ENCODE results near the gene TRIM7. TPM values are rescaled to one million over a fixed set of nuclear protein-coding genes. Genes with fewer than 3 reads are reported as not detected.

The TRIM7 gene
- total RNA-seq, 4 donors from 2014 or later: 3.7 to 12.1 (median 10.6) TPM

- WGBS, 2 donors: 78 to 82% methylated on average over 5 of the region's 5 CpGs
- Histone ChIP-seq H3K4me1 (peaks cover 0 to 17% (median 2%) of the 10 kb centered on the region in 4 donors), H3K36me3 (peaks cover 24 to 100% (median 36%) of the 10 kb centered on the region in 3 donors), H3K9me3 (no peaks in the 10 kb centered on the region), H3K27me3 (no peaks in the 10 kb centered on the region), H3K4me3 (no peak overlapping the region), H3K27ac (no peak overlapping the region)
- DNase-seq (ENCODE audit: low spot score in 2 of 2): no peak
- no peak for TF ChIP-seq POLR2A (IDR thresholded peaks at IDR 0.05)
- TF ChIP-seq EP300 (IDR thresholded peaks at IDR 0.05): no peak
- no peak for TF ChIP-seq CTCF (IDR thresholded peaks at IDR 0.05)
Measured at GRCh38 chr5:181235689-181236366, 30.8 kb upstream of the TRIM7 start.

GRCh38 chr5:181235323-181235688 is 30.3 kb upstream of the TRIM7 start:
- Histone ChIP-seq H3K27ac (no peak overlapping the region), H3K9me3 (no peaks in the 10 kb centered on the region), H3K27me3 (no peaks in the 10 kb centered on the region), H3K4me1 (peaks cover 0 to 12% (median 0%) of the 10 kb centered on the region in 4 donors), H3K4me3 (no peak overlapping the region), H3K36me3 (peaks cover 22 to 99% (median 36%) of the 10 kb centered on the region in 3 donors)
- no peak for TF ChIP-seq POLR2A (IDR thresholded peaks at IDR 0.05)
- TF ChIP-seq CTCF (IDR thresholded peaks at IDR 0.05): no peak
- no peak for TF ChIP-seq EP300 (IDR thresholded peaks at IDR 0.05)
- DNase-seq (ENCODE audit: low spot score in 2 of 2): no peak
- 68 to 78% methylated on average over 5 of the region's 5 CpGs for WGBS, 2 donors

DNA sequence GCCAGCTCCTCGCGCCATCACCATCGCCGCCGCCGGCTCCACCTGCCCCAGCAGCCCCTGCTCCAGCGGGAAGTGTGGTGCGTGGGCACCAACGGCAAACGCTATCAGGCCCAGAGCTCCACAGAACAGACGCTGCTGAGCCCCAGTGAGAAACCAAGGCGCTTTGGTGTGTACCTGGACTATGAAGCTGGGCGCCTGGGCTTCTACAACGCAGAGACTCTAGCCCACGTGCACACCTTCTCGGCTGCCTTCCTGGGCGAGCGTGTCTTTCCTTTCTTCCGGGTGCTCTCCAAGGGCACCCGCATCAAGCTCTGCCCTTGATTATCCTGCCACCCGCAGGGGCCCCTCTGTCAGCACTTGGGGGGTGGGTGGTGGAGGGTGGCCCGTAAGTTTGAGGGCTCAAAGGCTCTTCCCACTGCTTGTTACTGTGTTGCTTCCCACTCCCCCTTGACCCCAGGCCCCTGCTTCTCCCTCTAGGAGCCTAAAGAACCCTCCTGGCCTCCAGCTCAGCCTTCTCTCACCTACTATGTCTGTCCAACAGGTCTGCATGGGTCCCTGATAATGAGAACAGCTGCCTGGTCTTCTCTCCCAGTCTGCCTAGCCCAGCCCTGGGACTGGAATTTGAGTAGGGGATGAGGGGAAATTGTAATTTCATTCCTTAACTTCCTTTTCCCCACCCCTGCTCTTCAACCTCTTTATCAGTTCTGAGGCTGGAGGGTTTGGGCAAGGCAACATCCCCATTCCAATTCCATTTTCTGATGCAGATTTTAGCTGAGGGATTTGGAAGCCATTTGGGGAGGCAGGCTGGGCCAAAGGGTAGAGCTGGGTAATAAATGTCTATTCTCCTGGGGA is 29.7 kb upstream of the TRIM7 start:
- H3K4me3 ChIP-seq: no peak overlapping the region
- no peaks in the 10 kb centered on the region for H3K9me3 ChIP-seq
- peaks cover 20 to 93% (median 36%) of the 10 kb centered on the region in 3 donors for H3K36me3 ChIP-seq
- peaks cover 0 to 5% (median 0%) of the 10 kb centered on the region in 4 donors for H3K4me1 ChIP-seq
- H3K27ac ChIP-seq: no peak overlapping the region
- no peak for DNase-seq (ENCODE audit: low spot score in 2 of 2)
- whole genome bisulfite sequencing, 2 donors: 77 to 85% methylated on average over 8 to 22 of the region's 22 CpGs
- no peak for TF ChIP-seq CTCF (IDR thresholded peaks at IDR 0.05)
- H3K27me3 ChIP-seq: no peaks in the 10 kb centered on the region

DNA sequence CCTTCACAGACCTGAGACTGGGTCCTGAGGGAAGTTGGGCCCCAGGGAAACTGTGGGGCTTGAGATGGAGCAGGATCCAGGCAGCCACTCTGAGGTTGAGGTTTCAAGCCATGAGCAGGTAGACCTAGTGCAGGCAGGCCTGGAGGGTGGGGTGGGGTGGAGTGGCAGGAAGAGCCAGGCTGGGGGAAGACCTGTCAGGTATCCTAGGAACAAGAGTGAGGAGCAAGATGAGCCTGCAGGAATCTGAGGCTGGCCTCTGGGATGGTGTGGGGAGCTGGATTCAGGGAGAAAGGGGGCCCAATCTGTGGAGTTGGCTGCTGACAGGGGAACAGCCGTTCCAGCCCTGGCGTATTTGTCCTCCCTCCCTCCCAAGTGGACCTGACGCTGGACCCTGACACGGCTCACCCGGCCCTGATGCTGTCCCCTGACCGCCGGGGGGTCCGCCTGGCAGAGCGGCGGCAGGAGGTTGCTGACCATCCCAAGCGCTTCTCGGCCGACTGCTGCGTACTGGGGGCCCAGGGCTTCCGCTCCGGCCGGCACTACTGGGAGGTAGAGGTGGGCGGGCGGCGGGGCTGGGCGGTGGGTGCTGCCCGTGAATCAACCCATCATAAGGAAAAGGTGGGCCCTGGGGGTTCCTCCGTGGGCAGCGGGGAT is 28.9 kb upstream of the TRIM7 start:
- Histone ChIP-seq H3K4me3 (no peak overlapping the region), H3K4me1 (no peaks in the 10 kb centered on the region), H3K27ac (no peak overlapping the region), H3K36me3 (peaks cover 15 to 86% (median 28%) of the 10 kb centered on the region in 3 donors), H3K9me3 (no peaks in the 10 kb centered on the region), H3K27me3 (no peaks in the 10 kb centered on the region)
- TF ChIP-seq CTCF (IDR thresholded peaks at IDR 0.05) (no peak), EP300 (IDR thresholded peaks at IDR 0.05) (no peak), POLR2A (IDR thresholded peaks at IDR 0.05) (no peak)
- DNase-seq (ENCODE audit: low spot score in 2 of 2): no peak
- WGBS, 2 donors: 77 to 93% methylated on average over 5 to 24 of the region's 24 CpGs
